Coronary artery (tissue), 2 donors: Measurements from ENCODE around the gene HOXA3.

ENCODE experiments used
- DNase-seq: peaks from one replicate; pipeline ENCODE4 v3.0.0-alpha.2; 2017; ENCODE audit warnings: low spot score
- H3K27ac ChIP-seq, 2 donors: fragments of 200-600 bp; sonication (generic); one replicate each; pipeline ENCODE4 v1.5.1; 2016 to 2019
- H3K4me3 ChIP-seq: fragments of 200-600 bp; sonication (generic); 2 replicates; pipeline ENCODE4 v1.5.1; 2016; ENCODE audit warnings: mild to moderate bottlenecking, moderate library complexity
- CTCF ChIP-seq: fragments of 200-600 bp; sonication (generic); IDR thresholded peaks from one replicate; pipeline ENCODE4 v1.5.1; 2019; ENCODE audit warnings: antibody characterized with exemption

HOXA3 gene

GRCh38 chr7:27115221-27116026 lies 37.0 kb downstream of the HOXA3 start:
- peak overlapping the region in 1 of 2 donors; percentile 52 for H3K27ac ChIP-seq
- no peak for TF ChIP-seq CTCF

GRCh38 chr7:27114881-27115220 lies 37.5 kb downstream of the HOXA3 start:
- no peak for DNase-seq
- no peak overlapping the region for H3K27ac ChIP-seq
- no peak for TF ChIP-seq CTCF
- H3K4me3 ChIP-seq, result peak overlapping the region; percentile 46

More at GRCh38 chr7:27115221-27116026, 37.0 kb downstream of the HOXA3 start:
- H3K4me3 ChIP-seq, result peak overlapping the region; percentile 46
- DNase-seq, result peak; percentile 52

- no peak for TF ChIP-seq CTCF
- DNase-seq, result peak; percentile 54
- H3K4me3 ChIP-seq, result peak overlapping the region; percentile 65
- peak overlapping the region; percentile 3 to 79 for H3K27ac ChIP-seq
These were observed 38.2 kb downstream of the HOXA3 start for GRCh38 chr7:27113991-27114769.

- H3K4me3 ChIP-seq, result peak overlapping the region; percentile 65
- TF ChIP-seq CTCF, result no peak
- DNase-seq, result peak; percentile 52
- peak overlapping the region; percentile 3 to 79 for H3K27ac ChIP-seq
These were observed 39.1 kb downstream of the HOXA3 start for GRCh38 chr7:27112955-27113949.

- H3K4me3 ChIP-seq, result peak overlapping the region; percentile 65
- no peak for DNase-seq
- no peak for TF ChIP-seq CTCF
- peak overlapping the region in 1 of 2 donors; percentile 79 for H3K27ac ChIP-seq
These were observed 40.0 kb downstream of the HOXA3 start for GRCh38 chr7:27112361-27112760.

- no peak for DNase-seq
- Histone ChIP-seq H3K4me3 (no peak overlapping the region), H3K27ac (peak overlapping the region in 1 of 2 donors; percentile 34)
- TF ChIP-seq CTCF, result no peak
These were observed 40.6 kb downstream of the HOXA3 start for GRCh38 chr7:27111751-27112277.
